Measurements from ENCODE around the gene MIB1.

MIB1 gene

GRCh38 chr18:21914739-21915319, 174.2 kb downstream of the MIB1 start:
- intact Hi-C loops (cut with DNase I) = loop anchor here (5.0 to 10.0 kb wide), 2 partner anchors 210 to 647 kb away; no protein-coding TSS in a partner anchor
- DNase-seq = no peak

- intact Hi-C loops (cut with DNase I) = loop anchor here (10.0 kb wide), 1 partner anchor 209 kb away; no protein-coding TSS in a partner anchor
- DNase-seq = no peak
Observed at GRCh38 chr18:21915546-21915945, 175.0 kb downstream of the MIB1 start.

GRCh38 chr18:21916594-21916993, 176.0 kb downstream of the MIB1 start:
- intact Hi-C loops (cut with DNase I) = loop anchor here (10.0 kb wide), 1 partner anchor 208 kb away; no protein-coding TSS in a partner anchor

GRCh38 chr18:21918693-21919092, 178.1 kb downstream of the MIB1 start:
- intact Hi-C loops (cut with DNase I) = loop anchor here (10.0 kb wide), 1 partner anchor 206 kb away; no protein-coding TSS in a partner anchor
- DNase-seq = no peak

More at GRCh38 chr18:21916594-21916993, 176.0 kb downstream of the MIB1 start:
- no peak for DNase-seq

All from posterior cingulate gyrus (tissue), 11 donors.